Transverse colon (tissue), 4 donors: ENCODE data around the gene HHIPL2.
"Not testable (repeated sequence)": the region's sequence is repeated elsewhere in the genome, so short reads cannot be mapped to it uniquely, and the experiment has no call there.

Experiments used
- CTCF ChIP-seq, 5 experiments: fragments of 200-600 bp in 3 of 5; fragments of 450-650 bp in 2 of 5; sonication (generic) in 3 of 5; IDR thresholded peaks; 1 replicate in 2 of 5; 2 replicates in 3 of 5; pipeline ENCODE4 v1.5.1; 2016 to 2017; ENCODE audit warnings: antibody characterized with exemption in 5 of 5, inconsistent platforms in 3 of 5, mild to moderate bottlenecking in 2 of 5, moderate library complexity in 1 of 5
- POLR2A ChIP-seq: fragments of 450-650 bp; IDR thresholded peaks from one replicate; pipeline ENCODE4 v1.6.1; 2016; ENCODE audit warnings: antibody characterized with exemption, mild to moderate bottlenecking, moderate library complexity
- POLR2AphosphoS5 ChIP-seq, 3 donors: sonication (generic); formaldehyde crosslinking; IDR thresholded peaks; one replicate each; pipeline ENCODE4 v1.6.1; 2016; ENCODE audit warnings: antibody characterized with exemption in 3 of 3

- TF ChIP-seq CTCF (IDR thresholded peaks at IDR 0.05); POLR2AphosphoS5 (IDR thresholded peaks at IDR 0.05); POLR2A: not testable (repeated sequence)
These were observed 74.9 kb downstream of the HHIPL2 start for GRCh38 chr1:222472776-222473540.
